Stimulated activated CD4-positive, alpha-beta T cell treated with anti-CD3 and anti-CD28 coated beads, TNF-alpha, amount 100 ng/mL, for 48 hours (primary cell): ENCODE measurements around the gene EML1.
A peak's percentile ranks its signal among the peaks of the same experiment; 100 is the strongest.

Source experiments
- DNase-seq, 3 donors: peaks; one replicate each; pipeline ENCODE4 v3.0.0-alpha.2; 2020; ENCODE audit warnings: low read depth in 3 of 3

EML1 gene, protein sequence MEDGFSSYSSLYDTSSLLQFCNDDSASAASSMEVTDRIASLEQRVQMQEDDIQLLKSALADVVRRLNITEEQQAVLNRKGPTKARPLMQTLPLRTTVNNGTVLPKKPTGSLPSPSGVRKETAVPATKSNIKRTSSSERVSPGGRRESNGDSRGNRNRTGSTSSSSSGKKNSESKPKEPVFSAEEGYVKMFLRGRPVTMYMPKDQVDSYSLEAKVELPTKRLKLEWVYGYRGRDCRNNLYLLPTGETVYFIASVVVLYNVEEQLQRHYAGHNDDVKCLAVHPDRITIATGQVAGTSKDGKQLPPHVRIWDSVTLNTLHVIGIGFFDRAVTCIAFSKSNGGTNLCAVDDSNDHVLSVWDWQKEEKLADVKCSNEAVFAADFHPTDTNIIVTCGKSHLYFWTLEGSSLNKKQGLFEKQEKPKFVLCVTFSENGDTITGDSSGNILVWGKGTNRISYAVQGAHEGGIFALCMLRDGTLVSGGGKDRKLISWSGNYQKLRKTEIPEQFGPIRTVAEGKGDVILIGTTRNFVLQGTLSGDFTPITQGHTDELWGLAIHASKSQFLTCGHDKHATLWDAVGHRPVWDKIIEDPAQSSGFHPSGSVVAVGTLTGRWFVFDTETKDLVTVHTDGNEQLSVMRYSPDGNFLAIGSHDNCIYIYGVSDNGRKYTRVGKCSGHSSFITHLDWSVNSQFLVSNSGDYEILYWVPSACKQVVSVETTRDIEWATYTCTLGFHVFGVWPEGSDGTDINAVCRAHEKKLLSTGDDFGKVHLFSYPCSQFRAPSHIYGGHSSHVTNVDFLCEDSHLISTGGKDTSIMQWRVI

DNA sequence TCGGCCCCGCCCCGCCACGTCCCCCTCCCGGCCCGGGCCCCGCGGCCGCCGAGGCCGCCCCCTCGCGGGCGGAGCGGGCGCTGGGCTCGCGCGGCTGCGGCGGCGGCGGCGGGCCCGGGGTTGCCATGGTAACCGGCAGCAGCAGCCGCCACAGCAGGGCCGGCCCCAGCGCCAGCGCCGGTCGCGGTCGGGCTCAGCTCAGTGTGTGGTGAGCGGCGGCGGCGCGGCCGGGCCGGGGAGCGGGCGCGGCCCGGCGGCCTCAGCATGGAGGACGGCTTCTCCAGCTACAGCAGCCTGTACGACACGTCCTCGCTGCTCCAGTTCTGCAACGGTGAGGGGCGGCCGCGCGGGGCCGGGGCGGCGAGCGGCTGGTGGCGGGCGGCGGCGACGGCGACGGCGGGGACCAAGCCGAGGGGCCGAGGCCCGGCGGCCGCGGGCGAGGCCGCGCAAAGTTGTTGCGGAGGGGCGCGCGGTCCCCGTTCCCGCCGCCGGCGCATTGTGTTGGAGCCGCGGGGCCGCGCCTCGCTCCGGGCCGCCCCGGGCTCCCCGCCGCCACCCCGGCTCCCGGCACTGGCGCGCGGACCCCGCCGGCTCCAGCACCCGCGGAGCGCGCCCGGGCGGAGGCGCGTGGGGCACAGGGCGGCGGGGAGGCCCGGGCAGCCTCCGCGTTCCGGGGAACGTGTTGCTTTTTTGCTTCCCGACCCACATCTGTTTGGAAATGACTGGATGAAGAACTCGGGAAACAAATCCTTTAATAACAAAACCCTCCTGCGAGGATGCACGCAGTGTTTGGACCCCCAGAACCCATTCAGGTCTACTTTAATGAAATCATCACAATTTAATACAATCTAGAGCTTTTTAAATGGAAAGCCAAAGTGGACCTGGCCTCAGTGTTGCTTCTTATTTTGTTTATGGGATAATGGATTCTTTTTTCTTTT lies at the start of gene EML1:
Gene EML1 (plus strand): TSS at position 201 of the 938 bp plus-strand sequence. CDS start 64 bp downstream, at position 265.
- peak; percentile 47 to 61 (median 51) for DNase-seq

DNA sequence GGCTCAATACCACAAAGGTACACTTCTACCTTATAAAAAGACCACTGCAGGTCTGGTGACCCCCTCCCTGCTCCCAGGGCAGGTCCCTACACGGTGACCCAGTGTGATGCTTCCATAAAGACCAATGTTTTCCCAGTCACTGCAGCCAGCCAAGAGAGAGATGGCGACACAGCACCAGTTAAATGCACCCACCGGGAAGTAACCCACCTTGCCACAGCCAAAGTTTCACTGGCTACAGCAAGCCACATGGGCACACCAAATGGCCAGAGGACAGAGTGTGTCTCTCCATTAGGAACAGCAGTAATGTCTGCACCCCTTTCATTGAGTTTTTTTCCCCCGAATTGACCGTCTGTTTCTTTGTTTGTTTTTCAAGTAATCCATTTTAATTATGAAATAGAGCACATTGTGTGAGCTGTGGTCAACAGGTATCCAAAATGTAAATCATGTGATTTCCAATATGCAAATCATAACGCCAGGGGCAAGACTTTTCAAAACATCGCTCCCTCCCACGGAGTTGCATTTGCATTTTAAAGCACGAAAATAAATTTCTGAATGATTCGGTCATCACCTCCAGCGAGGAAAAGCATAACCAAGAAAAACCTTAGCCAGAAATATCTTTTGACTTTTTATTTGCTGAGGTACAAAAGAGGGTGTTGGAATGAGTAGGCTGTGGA lies 48.9 kb upstream of the EML1 start:
- no peak for DNase-seq

GRCh38 chr14:99744873-99745224 lies 48.4 kb upstream of the EML1 start:
- DNase-seq = no peak

DNA sequence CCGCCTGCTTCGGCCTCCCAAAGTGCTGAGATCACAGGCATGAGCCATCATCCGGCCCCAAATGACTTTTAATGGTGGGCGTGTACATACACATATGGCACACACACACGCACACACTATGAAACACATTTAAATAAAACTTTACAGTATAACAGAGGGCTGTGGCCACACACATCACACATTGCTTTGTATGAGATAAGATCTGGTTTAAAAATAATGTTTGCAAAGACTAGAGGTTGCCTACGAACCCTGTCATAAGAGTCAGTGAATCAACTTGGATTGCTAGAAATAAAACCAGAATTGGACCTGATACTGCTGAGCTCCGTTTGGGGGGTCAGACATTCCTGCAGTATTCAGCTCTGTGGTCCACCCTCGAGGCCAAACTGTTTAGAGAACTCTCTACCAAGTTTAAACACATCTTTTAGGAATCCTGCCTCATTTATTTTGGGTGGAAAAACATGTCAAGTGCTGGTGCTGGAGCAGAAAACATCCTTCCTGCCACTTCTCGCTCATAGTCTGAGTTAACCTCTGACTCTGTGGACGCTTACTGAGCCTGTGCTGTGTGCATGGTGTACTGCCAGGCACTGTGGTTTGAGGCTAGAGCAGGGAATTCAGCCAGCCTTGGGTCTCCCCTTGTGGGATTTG lies 47.8 kb upstream of the EML1 start:
- DNase-seq = no peak

DNA sequence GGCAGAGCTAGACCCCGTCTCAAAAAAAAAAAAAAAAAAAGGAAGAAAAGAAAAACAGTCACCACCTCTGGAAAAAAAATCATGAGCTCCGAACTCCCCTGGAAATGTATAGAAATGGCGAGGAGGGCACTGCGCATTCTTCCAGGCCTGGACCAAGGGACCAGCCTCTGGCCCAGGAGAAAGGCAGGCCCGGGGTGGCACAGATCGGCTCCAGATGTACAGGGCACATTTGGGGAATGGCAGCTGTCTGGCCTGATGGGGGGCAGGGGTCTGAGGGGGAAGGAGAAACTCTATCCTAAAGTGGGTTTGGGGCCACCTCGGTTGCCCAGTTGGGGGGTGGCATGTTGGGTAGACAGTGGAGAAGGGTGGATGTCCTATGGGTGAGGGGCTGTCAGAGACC lies 46.0 kb upstream of the EML1 start:
- no peak for DNase-seq

- no peak for DNase-seq
Observed at GRCh38 chr14:99747582-99748330, 45.5 kb upstream of the EML1 start.

- DNase-seq = no peak
Observed at GRCh38 chr14:99748529-99748928, 44.7 kb upstream of the EML1 start.

- no peak for DNase-seq
Observed at GRCh38 chr14:99749142-99749541, 44.1 kb upstream of the EML1 start.

DNA sequence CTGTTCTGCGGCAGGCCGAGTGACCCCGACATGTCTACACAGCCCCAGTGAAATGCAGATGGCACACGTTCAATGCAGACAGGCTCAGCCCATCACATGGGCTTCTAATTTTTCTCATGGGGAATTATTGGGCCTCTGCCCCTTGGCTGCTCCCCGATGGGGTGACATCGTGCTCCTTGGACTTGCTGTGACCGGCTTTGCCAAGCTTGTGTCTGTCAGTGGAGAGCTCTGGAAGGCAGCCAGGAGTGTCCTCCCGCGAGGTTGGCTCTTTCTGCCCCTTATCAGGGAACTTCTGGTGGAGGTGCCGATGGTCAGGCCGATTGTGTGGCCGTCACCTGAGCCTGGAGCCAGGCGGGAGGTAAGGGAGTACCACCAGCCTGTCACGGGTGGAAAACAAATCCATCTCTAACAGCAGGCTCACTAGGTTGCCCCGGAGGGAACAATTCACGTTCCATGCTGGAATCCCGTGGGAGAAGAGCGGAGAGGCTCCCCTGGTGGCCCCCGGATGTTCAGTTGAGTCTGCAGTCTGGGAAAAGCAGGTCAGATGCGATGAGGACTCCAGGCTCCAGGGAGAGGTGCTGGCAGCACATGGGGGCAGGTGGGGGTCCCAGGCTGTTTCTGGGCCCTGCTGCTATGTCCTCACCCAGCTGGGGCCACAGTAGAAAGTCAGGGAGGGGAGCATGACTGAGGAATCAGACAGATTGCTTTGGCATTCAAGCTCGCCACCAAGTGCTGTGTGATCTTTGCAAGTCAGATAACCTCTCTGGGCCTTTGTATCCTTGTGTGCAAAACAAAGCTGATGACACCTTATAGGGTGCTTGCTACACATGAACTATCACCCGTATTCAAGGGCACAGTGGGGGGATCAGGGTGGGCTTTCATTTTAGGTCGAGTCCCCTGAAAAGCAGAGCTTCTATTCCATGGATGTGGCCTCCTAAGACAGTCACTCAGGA lies 43.2 kb upstream of the EML1 start:
- no peak for DNase-seq

DNA sequence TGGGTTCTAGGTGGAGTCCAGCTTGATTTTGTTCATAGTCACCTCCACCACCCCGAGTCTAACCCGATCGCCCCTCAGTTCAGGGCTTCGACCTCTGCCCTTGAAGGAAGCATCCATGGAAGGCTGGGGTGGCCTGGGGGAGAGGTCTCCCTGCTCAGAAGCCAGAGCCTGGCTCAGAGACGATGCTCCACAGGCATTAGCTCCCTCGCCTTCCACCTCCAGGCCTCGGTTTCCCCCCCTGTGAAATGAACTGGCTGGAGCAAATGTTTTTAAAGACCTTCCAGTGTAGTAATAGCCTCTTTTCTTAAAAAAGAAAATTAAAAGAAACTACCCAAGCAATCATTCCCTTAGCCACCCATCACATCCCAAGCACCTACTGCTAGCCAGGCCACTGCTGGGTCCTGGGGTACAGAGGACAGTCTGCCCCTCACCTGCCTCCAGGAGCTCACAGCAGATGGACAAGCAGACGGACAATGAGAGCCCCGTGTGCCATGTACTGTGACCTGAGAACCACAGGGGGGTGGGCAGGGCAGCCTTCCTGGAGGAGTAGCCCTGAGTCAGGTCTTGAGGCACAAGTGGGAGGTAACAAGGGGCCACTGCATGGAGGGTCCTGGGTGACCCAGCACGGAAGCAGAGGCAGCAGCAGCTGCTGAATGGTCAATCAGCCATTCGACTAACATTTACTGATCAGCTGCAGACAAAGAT lies 42.3 kb upstream of the EML1 start:
- no peak for DNase-seq

DNA sequence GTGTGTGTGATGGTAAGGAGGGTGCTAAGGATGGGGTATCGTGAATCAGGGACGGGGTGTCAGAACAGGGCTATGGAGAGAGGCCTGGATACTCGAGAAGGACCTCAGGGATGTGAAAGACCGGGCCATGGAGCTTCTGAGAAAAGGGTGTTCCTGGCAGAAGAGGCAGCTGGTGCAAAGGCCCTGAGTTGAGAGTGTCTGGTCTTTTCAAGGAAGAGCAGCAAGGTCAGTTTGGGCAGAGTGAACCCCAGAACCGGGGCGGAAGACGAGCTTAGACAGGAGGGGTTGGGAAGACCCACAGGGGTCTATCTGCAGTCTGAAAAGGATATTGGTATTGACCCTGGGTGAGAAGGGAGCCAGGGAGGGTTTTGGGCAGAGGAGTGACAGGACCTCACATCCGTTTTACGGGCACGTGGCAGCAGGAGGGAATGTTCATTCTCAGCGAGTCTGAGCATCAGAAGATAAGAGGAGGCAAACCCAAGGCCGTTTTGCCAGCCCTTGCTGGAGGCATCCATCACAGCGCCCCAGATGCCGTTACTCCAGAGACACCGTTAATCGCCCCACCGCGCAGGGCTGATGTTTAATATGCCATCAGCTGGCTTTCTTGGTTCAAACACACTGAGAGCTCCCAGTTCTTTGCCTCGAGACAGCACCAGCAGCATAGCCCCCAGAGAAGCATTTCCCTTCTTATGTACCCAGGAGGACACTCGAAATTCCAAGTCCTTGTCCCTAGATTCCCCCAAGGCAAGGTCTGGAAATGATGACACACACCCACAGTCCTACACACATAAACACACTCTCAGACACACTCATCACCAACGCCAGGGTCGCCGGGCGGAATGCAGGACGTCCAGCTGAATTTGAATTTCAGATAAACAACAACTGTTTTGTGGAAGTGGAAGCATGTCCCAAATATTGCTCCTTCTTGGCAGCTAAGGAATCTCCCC lies 41.4 kb upstream of the EML1 start:
- no peak for DNase-seq

GRCh38 chr14:99752486-99753121 lies 40.6 kb upstream of the EML1 start:
- DNase-seq = no peak

DNA sequence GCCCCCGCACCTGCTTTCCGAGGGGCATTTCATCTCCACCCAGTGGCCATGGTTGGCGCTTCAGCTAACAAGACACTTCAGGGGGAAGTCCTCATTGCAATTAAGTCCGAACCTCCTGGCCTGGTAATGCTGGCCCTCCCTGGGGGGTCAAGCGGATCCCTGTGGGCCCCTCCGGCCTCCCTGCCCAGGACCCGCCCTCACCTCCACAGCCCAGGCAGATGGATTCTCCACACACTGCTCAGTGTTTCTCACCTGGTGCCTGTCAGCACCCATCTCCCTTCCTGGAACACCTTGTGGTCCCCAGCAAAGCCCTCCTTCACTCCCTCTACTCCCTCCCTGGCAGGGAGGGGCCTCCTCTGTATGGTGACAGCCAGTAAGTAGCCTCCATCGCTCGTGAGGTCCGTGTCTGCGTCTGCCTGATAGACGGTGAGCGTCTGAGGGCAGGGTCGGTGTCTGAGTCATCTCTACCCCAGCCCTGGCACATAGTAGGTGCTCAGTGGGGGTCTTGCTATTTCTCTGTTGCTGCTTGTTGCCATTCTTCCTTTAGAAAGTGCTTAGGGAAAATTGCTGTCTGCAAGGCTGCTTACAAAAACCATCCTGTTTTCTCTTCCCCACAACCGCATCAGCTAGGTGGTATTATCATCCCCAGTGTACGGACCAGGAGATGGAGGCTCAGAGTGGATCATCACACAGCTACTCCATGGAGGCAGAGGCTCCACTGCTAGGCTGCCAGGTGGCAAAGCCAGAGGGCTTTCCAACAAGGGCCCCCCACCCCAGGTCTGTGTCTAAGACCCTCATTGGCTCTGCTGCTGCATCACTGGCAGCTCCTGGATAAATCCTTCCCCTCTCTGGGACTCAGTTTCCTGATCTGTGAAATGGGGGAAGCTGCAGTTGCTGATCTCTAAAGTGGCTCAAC lies 39.7 kb upstream of the EML1 start:
- no peak for DNase-seq

- no peak for DNase-seq
Observed at GRCh38 chr14:99754141-99755067, 38.8 kb upstream of the EML1 start.

DNA sequence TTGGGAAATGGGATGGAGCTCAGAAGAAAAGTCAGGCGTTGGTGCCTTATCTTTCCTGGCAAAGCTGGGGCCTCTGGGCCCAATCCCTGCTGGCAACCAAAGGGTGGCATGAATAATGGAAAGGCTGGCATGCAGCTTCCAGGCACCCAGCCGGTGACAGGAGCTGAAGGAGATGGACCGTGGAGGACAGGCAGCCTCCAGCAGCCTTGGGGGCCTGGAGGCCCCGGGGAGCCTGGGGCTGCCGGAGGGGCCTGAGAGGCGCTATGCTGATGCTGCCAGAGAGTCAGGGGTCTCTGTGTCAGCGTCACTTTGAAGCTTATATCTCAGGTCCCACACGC lies 38.2 kb upstream of the EML1 start:
- DNase-seq = no peak
